ENCODE results near the gene ZNF283.
"Not testable (repeated sequence)": the region's sequence is repeated elsewhere in the genome, so short reads cannot be mapped to it uniquely, and the experiment has no call there.

Gene ZNF283

DNA sequence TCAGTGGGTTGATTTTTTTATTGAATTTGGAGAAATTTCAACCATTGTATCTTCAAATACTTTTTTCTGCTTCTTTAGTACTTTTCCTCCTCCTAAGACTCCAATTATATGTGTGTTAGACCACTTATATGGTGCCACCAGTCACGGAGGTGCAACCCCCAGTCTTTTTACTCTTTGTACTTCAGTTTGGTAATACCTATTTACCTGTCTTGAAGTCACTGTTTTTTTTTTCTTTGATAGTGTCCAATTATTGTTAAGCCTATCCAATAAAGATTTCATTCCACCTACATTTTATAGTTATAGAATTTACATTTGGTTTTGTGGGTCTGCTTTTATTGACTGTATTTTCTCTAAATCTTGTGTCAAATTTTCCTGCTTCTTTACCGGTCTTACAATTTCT, 14.9 kb downstream of the ZNF283 start:
- in situ Hi-C loops (cut with MboI; ENCODE audit: low sequenced_read_pairs): no loop called here

DNA sequence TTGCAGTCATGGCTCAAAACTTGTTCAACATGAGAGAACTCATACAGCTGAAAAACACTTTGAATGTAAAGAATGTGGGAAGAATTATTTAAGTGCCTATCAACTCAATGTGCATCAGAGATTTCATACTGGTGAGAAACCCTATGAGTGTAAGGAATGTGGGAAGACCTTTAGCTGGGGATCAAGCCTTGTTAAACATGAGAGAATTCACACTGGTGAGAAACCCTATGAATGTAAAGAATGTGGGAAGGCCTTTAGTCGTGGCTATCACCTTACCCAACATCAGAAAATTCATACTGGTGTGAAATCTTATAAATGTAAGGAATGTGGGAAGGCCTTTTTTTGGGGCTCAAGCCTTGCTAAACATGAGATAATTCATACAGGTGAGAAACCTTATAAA, 20.1 kb downstream of the ZNF283 start:
- in situ Hi-C loops (cut with MboI; ENCODE audit: low sequenced_read_pairs): no loop called here

DNA sequence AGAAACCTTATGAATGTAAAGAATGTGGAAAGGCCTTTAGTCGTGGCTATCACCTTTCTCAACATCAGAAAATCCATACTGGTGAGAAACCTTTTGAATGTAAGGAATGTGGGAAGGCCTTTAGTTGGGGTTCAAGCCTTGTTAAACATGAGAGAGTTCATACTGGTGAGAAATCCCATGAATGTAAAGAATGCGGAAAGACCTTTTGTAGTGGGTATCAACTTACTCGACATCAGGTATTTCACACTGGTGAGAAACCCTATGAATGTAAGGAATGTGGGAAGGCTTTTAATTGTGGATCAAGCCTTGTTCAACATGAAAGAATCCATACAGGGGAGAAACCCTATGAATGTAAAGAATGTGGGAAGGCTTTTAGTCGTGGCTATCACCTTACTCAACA, 20.8 kb downstream of the ZNF283 start:
- in situ Hi-C loops (cut with MboI; ENCODE audit: low sequenced_read_pairs): no loop called here

DNA sequence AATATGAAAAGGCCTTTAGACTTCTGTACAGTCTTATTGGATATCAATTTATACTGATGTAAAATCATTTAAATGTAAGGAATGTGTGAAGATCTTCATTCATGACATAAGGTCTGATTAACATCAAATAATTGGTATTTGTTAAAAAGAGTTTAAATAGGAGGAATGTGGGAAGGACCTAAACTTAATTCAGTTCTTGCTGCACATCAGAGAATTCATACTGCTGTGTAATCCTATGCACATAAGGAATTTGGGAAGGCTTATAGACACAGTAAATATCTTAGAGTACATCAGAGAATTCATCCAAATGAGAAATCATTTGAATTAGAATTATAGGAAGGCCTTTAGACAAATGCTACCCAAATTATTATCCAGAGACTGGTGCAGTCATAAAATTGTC, 21.7 kb downstream of the ZNF283 start:
- in situ Hi-C loops (cut with MboI; ENCODE audit: low sequenced_read_pairs): no loop called here

DNA sequence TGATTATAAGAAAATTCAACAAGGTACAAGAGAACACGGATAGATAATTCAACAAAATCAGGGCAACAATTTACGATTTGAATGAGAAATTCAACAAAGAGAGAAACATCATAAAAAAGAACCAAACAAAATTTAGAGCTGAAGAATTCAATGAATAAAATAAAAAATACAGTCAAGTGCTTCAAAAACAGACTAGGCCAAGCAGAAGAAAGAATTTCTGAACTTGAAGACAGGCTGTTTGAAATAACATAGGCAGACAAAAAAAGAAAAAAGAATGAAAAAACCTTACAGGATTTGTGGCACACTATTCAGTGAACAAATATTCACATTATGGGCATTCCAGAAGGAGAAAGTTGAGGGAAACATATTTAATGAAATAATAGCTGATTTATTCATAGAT, 31.1 kb downstream of the ZNF283 start:
- in situ Hi-C loops (cut with MboI; ENCODE audit: low sequenced_read_pairs): no loop called here

DNA sequence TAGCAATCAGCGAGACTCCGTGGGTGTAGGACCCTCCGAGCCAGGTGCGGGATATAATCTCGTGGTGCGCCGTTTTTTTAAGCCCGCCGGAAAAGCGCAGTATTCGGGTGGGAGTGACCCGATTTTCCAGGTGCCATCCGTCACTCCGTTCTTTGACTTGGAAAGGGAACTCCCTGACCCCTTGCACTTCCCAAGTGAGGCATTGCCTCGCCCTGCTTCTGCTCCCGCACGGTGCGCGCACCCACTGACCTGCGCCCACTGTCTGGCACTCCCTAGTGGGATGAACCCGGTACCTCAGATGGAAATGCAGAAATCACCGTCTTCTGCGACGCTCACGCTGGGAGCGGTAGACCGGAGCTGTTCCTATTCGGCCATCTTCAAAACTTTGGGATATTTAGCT, 39.8 kb downstream of the ZNF283 start:
- in situ Hi-C loops (cut with MboI; ENCODE audit: low sequenced_read_pairs): not testable (repeated sequence)

DNA sequence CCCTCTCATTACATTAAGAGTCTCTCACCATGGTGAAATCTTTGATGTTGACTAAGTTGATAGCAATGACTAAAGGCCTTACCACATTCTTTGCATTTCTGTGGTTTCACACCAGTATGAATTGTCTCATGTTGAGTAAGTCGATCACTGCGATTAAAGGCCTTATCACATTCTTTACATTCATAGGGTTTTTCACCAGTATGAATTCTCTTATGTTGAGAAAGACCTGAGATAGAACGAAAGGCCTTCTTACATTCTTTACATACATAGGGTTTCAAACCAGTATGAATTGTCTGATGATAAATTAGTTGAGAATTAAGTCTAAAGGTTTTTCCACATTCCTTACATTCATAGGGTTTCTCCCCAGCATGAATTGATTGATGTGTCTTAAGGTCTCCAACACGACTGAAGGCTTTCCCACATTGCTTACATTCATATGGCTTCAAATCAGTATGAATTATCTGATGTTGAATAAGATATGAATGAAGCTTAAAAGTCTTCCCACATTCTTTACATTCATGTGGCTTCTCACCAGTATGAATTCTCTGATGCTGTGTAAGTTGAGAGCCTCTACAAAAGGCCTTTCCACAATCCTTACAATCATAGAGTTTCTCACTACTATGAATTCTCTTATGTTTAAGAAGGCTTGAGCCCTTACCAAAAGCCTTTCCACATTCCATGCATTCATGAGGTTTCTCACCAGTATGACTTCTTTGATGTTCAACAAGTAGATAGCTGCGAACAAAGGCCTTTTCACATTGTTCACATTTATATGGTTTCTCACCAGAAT, 45.6 kb downstream of the ZNF283 start:
- in situ Hi-C loops (cut with MboI; ENCODE audit: low sequenced_read_pairs): no loop called here

DNA sequence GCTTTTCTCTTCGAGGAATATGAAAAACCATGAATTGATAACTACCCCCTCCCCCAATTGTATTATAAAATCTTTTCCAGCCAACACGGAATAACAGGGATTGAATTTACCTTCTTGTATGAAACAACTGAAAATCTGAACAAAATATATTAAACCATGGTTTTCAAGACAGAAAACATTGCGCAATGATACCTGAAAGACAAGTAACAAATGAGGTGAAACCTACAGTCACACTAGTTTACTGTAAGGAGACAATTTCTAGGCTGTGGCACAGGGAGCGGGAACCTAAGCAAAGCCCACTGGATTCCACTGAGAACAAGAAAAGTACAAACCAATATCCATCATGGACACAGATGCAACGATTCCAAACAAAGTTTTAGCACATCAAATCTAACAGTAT, 53.4 kb downstream of the ZNF283 start:
- in situ Hi-C loops (cut with MboI; ENCODE audit: low sequenced_read_pairs): no loop called here

DNA sequence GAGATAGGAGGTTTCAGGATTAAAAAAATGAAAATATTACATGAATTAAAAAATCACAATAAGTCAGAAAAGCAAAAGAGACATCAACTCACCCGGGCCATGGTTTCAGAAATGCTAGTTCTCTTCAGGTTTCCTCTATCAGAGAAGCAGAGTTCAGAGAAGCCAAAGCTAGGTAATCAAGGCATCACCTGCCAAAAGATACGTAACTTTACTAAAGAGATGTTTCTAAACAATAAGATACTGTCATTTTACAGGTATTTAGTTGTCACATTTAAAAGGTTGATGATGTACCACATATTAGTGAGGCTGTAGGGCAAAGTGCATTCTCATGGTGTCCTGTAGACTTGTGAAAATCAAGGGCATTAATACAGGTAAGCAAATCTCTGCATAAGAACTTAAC, 56.7 kb downstream of the ZNF283 start, which contains the start of gene ZNF404:
Gene ZNF404 (minus strand): TSS at position 101 of the 400 bp plus-strand sequence.
- in situ Hi-C loops (cut with MboI; ENCODE audit: low sequenced_read_pairs): no loop called here

DNA sequence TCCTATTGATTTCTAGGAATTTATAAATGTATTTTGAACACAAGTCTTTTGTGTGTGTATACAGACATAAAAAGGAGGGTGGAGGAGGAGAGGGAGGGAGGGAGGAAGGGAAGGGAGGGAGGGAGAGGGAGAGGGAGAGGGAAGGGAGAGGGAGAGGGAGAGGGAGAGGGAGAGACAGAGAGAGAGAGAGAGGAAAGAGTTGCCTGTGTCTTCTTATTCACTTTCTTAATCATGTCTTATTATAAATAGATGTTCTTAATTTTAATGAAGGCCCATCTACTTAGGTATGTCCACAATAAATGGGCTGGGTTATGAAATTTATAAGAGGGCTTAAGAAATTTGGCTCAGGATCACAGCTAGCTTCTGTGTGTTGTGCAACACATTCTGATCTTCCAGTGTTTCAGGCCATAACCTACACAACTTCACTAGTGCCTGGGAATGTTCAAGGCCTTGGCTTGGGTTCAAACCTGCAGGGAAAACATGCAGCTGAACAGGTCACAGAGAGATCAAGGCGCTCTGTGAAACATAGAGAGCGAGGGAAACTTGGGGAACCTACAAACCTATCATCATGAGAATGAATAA, 68.7 kb downstream of the ZNF283 start:
- in situ Hi-C loops (cut with MboI; ENCODE audit: low sequenced_read_pairs): no loop called here

Measured in hTERT RPE-1 (cell line).